ENCODE measurements around the gene AMIGO2. TPM values are rescaled to one million over a fixed set of nuclear protein-coding genes. Genes with fewer than 3 reads are reported as not detected.

Gene AMIGO2
- total RNA-seq, 1 experiment from 2014 or later = 19.0 TPM

DNA sequence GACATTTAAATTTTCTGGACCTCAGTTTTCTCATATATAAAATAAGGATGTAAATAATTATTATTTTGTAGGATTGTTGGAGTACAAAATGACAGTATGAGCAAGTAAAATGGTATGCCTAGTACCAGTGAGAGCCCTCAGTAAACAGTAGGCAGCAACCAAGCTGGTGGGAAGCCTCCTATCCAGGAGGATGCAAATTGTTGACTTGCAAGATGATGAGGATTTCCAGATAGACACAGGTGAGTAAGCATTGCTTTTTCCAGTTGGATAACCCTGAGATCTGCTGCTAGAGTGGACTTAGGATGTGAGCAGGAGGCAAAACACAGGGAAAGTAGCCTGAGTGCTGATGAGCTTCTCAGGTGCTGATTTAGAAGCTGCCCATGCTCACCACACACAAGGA is 28.2 kb upstream of the AMIGO2 start:
- Histone ChIP-seq H3K36me3 (0 out of 2 replicates have a peak, but pooled peaks cover 4% of the 10 kb centered on the region), H3K9me3 (replicated peaks) (no peaks in the 10 kb centered on the region), H3K4me1 (replicated peaks) (no peaks in the 10 kb centered on the region), H3K27ac (no peak overlapping the region), H3K27me3 (replicated peaks) (no peaks in the 10 kb centered on the region), H3K4me3 (no peak overlapping the region)
- DNase-seq (ENCODE audit: low read depth in 1 of 2, low spot score in 2 of 2) = no peak

DNA sequence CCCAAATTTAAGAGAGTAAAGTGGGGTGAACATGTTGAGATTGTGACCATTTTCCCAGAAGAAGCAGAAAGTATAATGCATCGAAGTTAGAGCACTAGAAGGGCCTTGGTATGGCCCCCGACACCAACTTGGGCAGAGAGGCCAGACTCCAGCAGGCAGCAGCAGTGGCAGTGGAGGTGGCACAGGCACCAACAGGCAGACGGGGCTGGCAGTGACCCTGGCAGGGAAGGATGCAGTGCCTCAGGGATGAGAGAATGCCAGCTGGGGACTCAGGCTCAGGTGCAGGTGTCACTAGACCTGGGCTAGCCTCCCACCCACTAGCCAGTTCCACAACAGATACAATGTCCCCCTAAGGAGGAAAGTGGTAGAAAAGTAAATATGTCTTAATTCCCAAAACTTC is 27.7 kb upstream of the AMIGO2 start:
- no peaks in the 10 kb centered on the region for H3K4me1 ChIP-seq (replicated peaks)
- no peak overlapping the region for H3K27ac ChIP-seq
- H3K36me3 ChIP-seq = 0 out of 2 replicates have a peak, but pooled peaks cover 4% of the 10 kb centered on the region
- H3K27me3 ChIP-seq (replicated peaks) = no peaks in the 10 kb centered on the region
- H3K4me3 ChIP-seq = no peak overlapping the region
- no peaks in the 10 kb centered on the region for H3K9me3 ChIP-seq (replicated peaks)
- no peak for DNase-seq (ENCODE audit: low read depth in 1 of 2, low spot score in 2 of 2)

DNA sequence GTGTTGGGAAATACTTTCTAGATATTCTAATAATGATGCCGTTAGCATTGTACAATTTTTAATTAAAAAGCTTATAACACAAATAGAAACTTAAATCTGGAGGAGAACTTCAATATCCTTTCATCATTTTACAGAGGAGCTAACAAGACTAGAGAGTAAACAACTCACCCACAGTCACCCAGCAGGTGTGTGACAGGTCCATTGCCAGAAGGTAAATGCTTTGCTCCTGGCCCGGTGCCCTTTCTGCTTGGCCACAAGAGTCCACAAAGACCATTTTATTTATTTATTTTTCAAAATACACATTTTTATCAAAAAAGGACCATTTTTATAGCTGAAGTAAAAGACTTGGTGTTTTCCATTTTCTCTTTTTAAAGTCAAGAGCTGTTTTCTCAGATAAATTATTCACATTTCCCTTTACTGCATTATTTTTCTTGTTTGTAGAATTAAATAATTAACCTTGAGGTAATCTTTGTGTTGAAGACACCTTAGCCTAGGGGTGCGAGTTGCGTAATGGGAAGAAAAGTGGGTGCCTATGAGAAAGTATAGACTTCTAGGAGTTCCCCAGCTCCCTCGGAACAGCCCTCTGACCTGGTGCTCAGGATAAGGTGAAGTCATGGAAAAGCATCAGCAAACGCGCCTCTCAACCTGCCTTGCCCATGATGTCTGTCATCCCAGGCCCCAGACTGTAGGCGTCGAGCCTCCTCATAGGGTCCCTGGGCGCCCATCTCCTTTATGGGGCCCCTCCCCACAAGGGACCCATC is 26.3 kb upstream of the AMIGO2 start:
- H3K36me3 ChIP-seq = 0 out of 2 replicates have a peak, but pooled peaks cover 4% of the 10 kb centered on the region
- no peaks in the 10 kb centered on the region for H3K27me3 ChIP-seq (replicated peaks)
- no peak overlapping the region for H3K4me3 ChIP-seq
- no peaks in the 10 kb centered on the region for H3K4me1 ChIP-seq (replicated peaks)
- DNase-seq (ENCODE audit: low read depth in 1 of 2, low spot score in 2 of 2) = no peak
- H3K27ac ChIP-seq = no peak overlapping the region
- H3K9me3 ChIP-seq (replicated peaks) = no peaks in the 10 kb centered on the region

DNA sequence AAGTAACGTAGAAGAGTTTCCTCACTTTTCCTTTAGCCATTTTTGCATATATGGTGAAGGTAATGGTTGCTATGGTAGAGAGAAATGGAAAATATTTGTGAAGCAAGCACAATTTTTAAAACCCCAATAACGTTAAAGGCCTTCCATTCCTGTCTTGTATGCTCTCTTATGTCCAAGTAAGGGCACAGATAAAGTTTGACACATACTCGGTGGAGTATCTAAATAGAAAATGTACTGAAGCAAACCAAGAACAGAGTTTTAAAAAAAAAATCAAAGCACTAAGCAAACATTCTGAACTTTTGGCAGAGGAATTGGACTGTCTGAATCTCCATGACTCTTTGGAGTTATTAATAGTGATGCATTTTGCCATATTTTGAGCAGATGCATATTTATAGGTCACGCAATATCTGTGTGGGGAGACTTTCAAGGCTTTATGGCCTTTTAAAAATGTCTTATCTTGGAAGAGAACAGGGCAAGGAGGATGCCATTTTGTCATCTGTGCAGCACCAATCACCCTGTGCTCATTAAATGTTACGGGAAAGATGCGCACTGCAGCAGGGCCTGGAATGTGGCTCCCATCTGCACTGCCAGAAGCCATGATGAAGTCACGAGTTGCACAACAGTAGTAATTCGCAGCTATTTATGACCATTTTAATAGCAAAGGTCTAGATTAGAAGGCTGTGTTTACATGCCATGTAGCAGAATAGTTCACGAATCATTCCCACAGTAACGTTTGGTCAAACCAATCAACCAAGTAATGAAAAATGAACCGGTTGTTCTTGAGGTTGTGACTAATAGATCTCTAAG is 23.3 kb upstream of the AMIGO2 start:
- Histone ChIP-seq H3K36me3 (no peaks in the 10 kb centered on the region), H3K4me1 (replicated peaks) (peaks cover 14% of the 10 kb centered on the region), H3K27me3 (replicated peaks) (no peaks in the 10 kb centered on the region), H3K27ac (no peak overlapping the region), H3K9me3 (replicated peaks) (no peaks in the 10 kb centered on the region), H3K4me3 (no peak overlapping the region)
- DNase-seq (ENCODE audit: low read depth in 1 of 2, low spot score in 2 of 2) = no peak

DNA sequence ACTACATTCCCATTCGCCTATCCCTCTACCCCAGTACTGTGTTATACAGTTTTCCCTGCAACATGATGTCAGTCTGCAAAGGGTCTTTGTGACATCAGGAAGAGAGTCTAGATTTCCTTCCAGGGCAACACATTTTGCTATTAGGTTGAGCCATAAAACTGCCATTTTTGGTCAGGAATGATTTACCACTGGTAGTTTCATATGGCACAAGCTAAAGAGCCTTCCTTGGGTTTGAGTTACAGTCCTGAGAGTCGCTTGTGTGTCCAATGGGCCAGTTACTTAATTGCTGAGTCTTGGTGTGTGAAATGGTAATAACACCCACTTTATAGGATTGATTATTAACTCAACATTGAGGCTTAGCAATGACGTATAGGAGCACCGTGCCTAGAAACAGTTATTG is 22.6 kb upstream of the AMIGO2 start:
- H3K27ac ChIP-seq = no peak overlapping the region
- H3K4me3 ChIP-seq = no peak overlapping the region
- no peaks in the 10 kb centered on the region for H3K27me3 ChIP-seq (replicated peaks)
- no peaks in the 10 kb centered on the region for H3K36me3 ChIP-seq
- no peak for DNase-seq (ENCODE audit: low read depth in 1 of 2, low spot score in 2 of 2)
- H3K4me1 ChIP-seq (replicated peaks) = peaks cover 20% of the 10 kb centered on the region
- H3K9me3 ChIP-seq (replicated peaks) = no peaks in the 10 kb centered on the region

DNA sequence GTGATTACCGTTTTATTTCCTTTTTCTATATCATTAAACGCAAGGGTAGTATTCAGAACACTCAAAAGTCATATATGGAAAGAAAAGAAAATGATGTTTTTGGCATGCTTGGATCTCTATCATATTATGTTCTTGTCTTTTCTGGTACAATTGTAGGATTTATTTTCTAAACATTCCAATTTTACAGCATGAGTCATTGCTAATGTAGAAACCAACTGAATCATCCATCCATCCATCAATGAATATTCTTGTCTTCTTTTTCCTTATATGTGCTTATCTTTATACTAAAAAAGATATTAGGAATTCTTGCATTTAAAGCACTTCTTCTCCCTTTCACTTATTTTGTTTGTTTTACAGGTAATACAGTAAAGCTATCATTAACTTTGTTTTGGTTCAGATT is 20.4 kb upstream of the AMIGO2 start:
- Histone ChIP-seq H3K27ac (no peak overlapping the region), H3K4me1 (replicated peaks) (peaks cover 36% of the 10 kb centered on the region), H3K27me3 (replicated peaks) (no peaks in the 10 kb centered on the region), H3K36me3 (no peaks in the 10 kb centered on the region), H3K4me3 (no peak overlapping the region), H3K9me3 (replicated peaks) (no peaks in the 10 kb centered on the region)
- DNase-seq (ENCODE audit: low read depth in 1 of 2, low spot score in 2 of 2) = no peak

DNA sequence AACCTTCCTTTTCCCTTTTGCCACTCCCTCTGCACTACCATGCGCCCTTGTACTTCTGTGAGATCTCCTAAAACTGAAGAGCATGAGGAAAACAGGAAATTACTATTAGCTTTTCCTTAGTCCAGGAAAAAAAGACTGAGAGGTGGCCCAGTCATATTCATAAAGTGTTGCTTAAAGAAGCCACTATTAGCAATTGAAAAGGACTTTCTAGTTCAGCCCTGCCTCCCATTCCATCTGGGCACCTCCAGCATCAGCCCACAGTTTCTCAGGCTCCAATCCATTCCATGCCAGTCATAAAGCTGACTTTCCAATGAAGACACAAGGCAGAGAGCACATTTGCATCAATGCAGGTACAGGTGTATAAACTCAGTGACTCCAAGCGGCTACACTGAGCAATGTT is 19.9 kb upstream of the AMIGO2 start:
- H3K4me1 ChIP-seq (replicated peaks) = peaks cover 42% of the 10 kb centered on the region
- H3K27me3 ChIP-seq (replicated peaks) = no peaks in the 10 kb centered on the region
- no peak overlapping the region for H3K27ac ChIP-seq
- H3K36me3 ChIP-seq = no peaks in the 10 kb centered on the region
- no peaks in the 10 kb centered on the region for H3K9me3 ChIP-seq (replicated peaks)
- no peak for DNase-seq (ENCODE audit: low read depth in 1 of 2, low spot score in 2 of 2)
- no peak overlapping the region for H3K4me3 ChIP-seq

DNA sequence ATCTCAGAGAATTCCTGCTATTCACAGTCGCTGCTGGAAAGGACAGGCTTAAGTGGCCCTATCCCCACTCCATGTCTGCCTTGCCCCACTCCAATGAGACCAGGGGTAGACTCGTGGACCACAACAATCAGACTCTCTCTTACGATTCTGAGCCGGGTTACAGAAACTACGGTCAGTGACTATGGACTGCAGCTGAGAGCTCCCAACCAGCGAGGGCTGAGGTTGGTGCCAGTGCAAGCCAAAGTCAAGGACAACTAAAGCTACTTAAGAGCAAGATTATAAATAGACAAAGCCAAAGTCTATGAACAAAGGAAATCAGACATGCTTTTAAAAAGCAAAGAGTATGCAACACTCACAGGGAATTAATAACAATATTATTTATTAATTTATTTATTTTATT is 18.3 kb upstream of the AMIGO2 start:
- H3K9me3 ChIP-seq (replicated peaks) = no peaks in the 10 kb centered on the region
- DNase-seq (ENCODE audit: low read depth in 1 of 2, low spot score in 2 of 2) = no peak
- no peak overlapping the region for H3K4me3 ChIP-seq
- no peaks in the 10 kb centered on the region for H3K36me3 ChIP-seq
- no peaks in the 10 kb centered on the region for H3K27me3 ChIP-seq (replicated peaks)
- H3K27ac ChIP-seq = peak overlapping the region; percentile 77
- peaks cover 44% of the 10 kb centered on the region for H3K4me1 ChIP-seq (replicated peaks)

DNA sequence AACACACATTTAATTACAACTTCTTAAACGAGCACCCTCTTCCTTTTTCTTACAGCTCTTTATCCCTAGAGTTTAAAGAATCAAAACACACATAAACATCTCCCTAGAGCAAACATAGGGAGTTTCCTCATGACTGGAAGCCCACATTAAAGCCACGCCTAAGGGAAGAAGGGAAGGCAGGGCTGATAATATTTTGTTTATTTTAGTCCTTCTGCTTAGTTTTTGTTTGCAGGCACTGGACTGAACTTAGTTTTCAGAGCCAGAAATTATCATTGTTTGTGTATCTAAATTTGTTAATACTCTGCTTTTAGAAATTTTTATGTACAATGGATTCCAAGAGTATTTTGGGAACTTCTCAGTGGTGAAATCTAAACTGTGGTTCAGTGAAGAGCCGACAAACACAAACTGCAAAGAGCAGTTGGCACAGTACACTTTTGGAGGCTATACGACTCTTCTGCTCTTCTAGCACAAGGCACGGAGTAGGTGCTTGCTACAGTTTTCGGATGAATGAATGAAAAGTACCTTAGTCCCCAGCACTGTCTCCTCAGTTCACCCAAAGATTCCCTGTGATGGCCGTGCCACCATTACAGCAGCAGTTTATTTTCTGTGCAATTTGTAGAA is 17.6 kb upstream of the AMIGO2 start:
- DNase-seq (ENCODE audit: low read depth in 1 of 2, low spot score in 2 of 2) = peak; percentile 56 to 92
- Histone ChIP-seq H3K4me3 (no peak overlapping the region), H3K27me3 (replicated peaks) (no peaks in the 10 kb centered on the region), H3K36me3 (no peaks in the 10 kb centered on the region), H3K9me3 (replicated peaks) (no peaks in the 10 kb centered on the region), H3K27ac (peak overlapping the region; percentile 77), H3K4me1 (replicated peaks) (peaks cover 44% of the 10 kb centered on the region)

DNA sequence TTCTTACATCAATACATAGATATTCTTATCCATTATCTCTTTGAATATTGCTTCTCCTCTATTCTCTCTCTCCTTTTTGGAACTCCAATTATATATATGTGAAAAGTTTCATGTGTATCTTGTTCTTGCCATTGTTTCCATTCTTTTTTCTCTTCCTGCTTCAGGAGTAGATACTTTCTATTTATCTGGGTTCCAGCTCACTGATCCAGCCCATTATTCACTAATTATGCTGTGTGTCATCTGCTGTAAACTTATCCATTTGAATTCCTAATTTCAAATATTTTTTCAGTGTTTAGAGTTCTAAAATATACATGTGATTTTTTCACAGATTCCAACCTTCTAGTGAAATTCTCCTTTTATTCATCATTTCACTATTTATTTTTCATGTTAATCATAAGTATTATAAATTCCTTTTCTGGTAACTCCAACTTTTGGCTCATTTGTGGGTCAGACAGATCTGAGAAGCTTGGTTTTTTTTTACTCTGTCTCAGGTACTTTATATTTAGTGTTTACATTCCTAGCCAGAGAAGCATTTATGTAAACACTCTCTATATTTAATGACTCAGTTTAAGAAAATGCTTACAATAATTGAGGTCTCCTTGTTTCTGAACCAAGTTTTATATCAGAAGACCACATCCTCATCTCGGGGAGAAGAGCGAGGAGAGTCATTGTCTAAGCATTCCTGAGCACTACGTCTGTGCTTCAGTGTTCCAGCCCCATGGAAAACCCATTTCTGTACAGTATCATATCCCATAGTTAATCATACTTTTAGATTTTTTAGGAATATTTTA is 15.9 kb upstream of the AMIGO2 start:
- Histone ChIP-seq H3K27ac (peak overlapping the region; percentile 77), H3K4me1 (replicated peaks) (peaks cover 44% of the 10 kb centered on the region), H3K4me3 (no peak overlapping the region), H3K27me3 (replicated peaks) (no peaks in the 10 kb centered on the region), H3K9me3 (replicated peaks) (no peaks in the 10 kb centered on the region), H3K36me3 (no peaks in the 10 kb centered on the region)
- DNase-seq (ENCODE audit: low read depth in 1 of 2, low spot score in 2 of 2) = peak; percentile 74 to 90

DNA sequence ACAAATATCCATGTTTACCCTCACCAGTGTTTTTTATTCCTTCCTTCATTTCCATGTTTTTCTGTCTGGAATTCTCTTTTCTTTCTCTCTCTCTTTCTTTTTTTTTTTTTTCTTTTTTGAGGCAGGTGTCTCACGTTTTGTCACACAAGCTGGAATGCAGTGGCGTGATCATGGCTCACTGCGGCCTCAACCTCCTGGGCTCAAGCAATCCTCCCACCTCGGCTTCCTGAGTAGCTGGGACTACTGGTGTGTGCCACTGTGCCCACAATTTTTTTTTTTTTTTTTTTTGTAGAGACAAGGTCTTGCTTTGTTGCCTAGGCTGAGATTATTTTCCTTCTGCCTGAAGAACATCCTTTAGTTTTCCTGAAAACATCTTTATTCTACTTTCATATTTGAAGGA is 15.0 kb upstream of the AMIGO2 start:
- no peaks in the 10 kb centered on the region for H3K36me3 ChIP-seq
- no peaks in the 10 kb centered on the region for H3K9me3 ChIP-seq (replicated peaks)
- peak overlapping the region; percentile 65 for H3K27ac ChIP-seq
- H3K4me1 ChIP-seq (replicated peaks) = peaks cover 36% of the 10 kb centered on the region
- no peaks in the 10 kb centered on the region for H3K27me3 ChIP-seq (replicated peaks)
- H3K4me3 ChIP-seq = no peak overlapping the region
- peak; percentile 59 to 75 for DNase-seq (ENCODE audit: low read depth in 1 of 2, low spot score in 2 of 2)

DNA sequence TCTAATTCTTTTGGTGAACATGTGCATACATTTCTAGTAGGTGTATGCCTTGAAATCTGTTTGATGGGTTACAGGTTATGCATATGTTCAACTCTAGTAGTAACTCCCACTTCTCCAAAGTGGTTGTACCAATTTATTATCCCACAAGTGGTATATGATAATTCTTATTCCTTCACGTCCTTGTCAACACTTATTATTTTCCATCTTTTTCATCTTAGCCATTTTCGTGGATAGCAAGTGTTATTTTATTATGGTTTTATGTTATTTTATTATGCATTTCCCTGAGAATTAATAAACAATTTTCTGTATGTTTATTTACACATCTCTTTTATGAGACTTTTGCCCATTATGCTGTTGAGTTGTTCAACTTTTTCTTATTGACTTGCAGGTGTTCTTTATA is 11.2 kb upstream of the AMIGO2 start:
- no peak for DNase-seq (ENCODE audit: low read depth in 1 of 2, low spot score in 2 of 2)
- H3K36me3 ChIP-seq = no peaks in the 10 kb centered on the region
- H3K4me1 ChIP-seq (replicated peaks) = peaks cover 39% of the 10 kb centered on the region
- H3K9me3 ChIP-seq (replicated peaks) = no peaks in the 10 kb centered on the region
- H3K4me3 ChIP-seq = no peak overlapping the region
- no peak overlapping the region for H3K27ac ChIP-seq
- no peaks in the 10 kb centered on the region for H3K27me3 ChIP-seq (replicated peaks)
